ENCODE data around the gene CYP46A1.

CYP46A1 gene

DNA sequence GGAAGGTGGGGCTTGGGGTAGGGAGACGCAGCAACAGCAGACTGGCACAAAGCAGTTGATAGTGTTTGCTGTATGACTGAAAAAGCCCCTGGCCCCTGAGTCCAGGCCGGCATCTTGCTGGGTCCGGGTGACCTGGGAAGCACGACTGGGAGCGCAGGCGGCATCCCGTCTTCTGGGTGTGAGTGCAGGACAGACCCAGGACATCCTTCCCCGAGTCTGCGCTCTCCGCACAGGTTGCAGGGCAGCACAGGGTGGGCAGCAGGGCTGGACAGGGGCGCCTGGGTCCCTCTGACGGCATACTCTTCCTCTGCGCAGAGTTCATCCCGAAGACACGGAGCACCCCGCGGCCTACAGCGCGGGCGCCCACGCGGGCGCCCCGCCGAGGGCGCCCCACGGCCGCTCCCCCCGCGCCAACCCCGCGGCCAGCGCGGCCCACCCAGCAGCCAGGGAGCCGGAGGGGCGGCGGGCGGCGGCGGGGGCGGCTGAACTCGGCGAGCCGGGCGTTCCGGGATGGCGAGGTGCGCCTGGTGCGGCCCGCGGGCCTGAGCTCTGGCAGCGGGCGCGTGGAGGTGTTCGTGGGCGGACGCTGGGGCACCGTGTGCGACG is 9.2 kb upstream of the CYP46A1 start:
- DNase-seq = no peak

GRCh38 chr14:99675382-99675835 is 8.7 kb upstream of the CYP46A1 start:
- no peak for DNase-seq

- DNase-seq = no peak
Measured at GRCh38 chr14:99675951-99676350, 8.1 kb upstream of the CYP46A1 start.

- DNase-seq = no peak
Measured at GRCh38 chr14:99676657-99677056, 7.4 kb upstream of the CYP46A1 start.

GRCh38 chr14:99677231-99678140 is 6.6 kb upstream of the CYP46A1 start:
- DNase-seq = no peak

DNA sequence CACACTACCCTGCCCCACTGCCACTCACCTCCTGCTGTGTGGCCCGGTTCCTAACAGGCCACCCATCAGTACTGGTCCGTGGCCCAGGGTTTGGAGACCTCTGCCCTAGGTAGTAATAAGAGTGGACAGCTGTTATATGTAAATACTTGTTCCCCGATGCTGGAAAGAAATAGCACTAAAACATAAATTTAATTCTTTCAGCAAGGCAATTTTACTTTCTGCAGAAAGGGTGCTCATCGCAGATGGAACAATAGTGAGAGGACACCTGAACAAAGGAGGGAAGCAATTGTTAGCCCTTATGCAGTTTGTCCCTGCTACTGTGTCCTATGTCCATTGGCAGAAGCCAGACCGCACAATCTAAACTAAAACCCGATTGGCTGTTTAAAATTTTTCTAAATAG is 5.9 kb upstream of the CYP46A1 start:
- DNase-seq = no peak

GRCh38 chr14:99679111-99679510 is 5.0 kb upstream of the CYP46A1 start:
- DNase-seq = no peak

DNA sequence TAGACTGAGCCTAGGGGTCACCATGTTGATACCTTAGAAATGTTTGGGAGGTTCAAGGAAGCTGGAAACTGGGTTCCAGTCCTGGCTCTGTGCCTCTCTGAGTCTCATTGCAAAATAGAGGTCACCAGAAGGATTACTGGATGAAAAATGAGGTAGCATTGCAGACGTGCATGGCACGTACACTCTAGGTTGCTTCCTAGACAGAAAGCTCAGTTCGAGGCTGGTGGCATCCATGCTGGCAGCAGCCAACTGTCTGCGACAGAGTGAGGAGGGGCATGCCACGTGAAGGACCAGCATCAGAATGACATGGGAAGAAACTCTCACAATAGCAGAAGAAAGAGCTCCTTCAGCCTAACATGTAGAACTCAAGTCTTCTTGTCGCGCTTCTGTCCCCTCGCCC is 4.6 kb upstream of the CYP46A1 start:
- no peak for DNase-seq

DNA sequence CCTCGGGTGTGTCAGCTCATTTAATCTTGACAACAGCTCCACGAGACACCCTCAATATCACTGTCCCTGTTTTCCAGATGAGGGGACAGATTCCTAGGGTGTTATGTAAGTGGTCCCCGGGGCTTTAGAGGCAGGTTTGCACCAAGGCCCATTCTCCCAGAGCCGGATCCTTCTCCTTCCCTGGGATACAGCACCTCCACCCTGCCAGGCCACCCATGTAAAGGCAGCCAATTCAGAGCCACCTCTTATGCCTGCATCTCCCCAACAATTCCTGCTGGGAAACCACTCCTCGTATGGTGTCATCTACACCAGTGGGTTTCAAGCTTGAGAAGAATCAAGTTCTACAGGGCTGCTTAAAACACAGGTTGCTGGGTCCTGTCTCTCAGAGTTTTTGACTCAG is 4.1 kb upstream of the CYP46A1 start:
- no peak for DNase-seq

GRCh38 chr14:99681101-99681831 is 2.8 kb upstream of the CYP46A1 start:
- no peak for DNase-seq

DNA sequence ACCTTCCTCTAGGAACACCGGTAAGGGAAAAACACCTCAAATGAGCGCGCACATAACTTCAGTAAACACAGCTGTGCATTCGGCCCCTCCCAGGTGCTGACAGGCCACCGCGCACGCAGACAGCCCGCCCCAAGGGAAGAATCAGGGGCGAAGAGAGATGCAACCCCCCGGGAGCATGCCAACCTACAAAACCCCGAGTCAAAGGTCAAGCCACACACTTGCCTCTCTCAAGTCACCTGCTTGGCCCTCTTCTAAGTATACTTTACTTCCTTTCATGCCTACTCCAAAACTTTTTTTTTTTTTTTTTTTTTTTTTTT is 2.3 kb upstream of the CYP46A1 start:
- DNase-seq = no peak

DNA sequence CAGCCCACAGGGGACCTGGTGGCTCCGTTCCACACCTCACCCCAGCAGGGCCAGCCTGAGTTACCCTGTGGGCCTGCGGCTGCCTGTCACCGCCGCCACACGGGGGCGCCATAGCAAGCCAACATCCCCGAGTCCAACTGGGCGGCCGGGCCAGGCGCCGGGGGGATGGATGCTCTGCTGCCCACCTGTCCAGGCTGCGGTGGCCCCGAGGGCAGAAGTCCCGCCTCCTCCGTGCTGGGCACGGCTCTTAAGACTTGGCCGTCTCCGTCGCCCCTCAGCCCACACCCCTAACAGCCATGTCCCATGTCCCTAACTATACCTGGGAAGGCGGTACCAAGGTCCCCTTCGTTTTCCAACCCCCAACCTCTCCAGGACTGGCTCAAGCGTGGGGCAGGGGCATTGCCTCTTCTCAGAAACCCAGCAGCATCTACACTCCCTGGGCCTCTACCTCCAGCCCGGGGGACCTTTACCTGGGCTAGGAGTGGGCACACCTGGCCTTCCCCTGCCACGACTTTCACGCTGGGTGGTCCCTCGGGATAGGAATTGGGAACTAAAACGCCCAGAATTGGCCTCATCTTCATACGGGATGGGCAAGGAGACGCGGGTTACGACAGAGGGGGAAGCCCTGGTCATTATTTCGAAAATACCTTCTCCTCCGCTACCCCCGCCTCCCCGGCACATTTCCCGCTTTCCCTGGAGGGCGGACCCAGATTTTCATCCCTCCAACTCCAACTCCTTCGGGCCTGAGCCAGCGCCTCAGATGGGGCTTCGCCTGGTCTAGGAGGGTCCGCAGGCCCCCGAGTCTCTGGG is 1.1 kb upstream of the CYP46A1 start:
- DNase-seq = peak; percentile 87

GRCh38 chr14:99684410-99684934 is 374 bp downstream of the CYP46A1 start:
- DNase-seq = no peak

DNA sequence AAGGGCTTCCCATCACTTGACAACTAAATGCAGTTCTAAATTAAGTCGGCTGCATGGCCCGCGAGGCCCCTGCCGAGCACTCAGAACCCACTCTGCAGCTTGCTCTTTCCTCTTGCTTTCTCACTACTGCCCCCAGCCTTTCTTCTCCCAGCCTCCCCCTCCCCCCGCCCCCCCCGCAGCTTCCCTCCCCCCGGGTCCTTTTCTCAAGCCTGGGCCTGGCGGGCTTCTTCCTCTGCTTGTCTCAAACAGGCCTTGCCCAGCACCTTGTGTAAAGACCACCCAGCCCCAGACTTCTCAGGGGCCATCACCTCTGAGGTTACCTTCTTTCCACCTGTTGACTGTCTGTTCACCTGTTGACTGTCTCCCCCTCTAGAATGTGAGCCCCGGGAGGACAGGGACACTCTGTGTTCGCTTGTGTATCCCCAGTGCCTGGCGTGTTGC is 1.1 kb downstream of the CYP46A1 start:
- no peak for DNase-seq

DNA sequence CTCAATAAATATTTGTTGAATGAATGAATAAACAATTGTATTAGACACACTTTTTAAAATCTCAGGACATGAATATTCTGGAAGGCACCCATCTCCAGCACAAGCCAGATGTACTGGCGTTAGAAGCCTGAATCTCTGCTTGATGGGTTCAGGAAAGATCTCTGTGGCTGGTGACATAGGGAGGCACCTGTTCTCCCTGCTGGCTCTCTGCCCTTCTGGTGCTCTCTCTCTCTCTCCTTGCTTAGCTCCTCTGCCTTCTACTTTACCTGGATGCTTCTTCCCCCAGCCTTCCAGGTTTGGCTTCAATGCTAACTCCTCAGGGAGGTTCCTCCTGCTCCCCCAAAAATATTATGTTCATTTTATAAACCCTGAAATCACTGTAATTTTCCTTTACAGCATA is 1.5 kb downstream of the CYP46A1 start:
- no peak for DNase-seq

GRCh38 chr14:99686557-99687283 is 2.6 kb downstream of the CYP46A1 start:
- DNase-seq = no peak

- DNase-seq = peak; percentile 35
Measured at GRCh38 chr14:99687284-99688209, 3.4 kb downstream of the CYP46A1 start.

- DNase-seq = no peak
Measured at GRCh38 chr14:99688210-99688581, 4.1 kb downstream of the CYP46A1 start.

DNA sequence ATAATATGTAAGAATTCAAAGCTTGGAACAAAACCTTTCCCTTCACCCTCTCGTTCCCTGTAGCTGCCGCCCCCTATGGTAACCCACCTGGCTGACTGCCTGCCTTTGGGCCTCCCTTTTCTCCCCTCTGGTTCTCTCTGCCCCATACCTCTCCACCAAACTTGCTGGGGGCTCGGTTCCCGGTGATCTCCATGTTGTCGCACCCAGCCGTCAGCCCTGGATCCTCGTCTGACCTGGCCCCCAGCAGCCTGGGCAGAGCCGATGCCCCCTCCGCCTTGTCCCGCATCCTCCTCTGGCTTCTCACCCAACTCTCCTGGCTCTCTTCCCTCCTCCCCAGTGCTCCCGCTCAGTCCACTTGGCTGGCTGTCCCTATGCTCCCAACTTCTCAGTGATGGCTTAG is 4.5 kb downstream of the CYP46A1 start:
- DNase-seq = no peak

- no peak for DNase-seq
Measured at GRCh38 chr14:99689266-99690236, 5.5 kb downstream of the CYP46A1 start.
